HG03039 (cell line): Measurements from ENCODE around the gene CALHM3.

Source experiments
- ATAC-seq: cut with Tn5 transposase; IDR thresholded peaks from one replicate; pipeline ENCODE4 v1.9.1; 2021; ENCODE audit warnings: mild to moderate bottlenecking, moderate library complexity; ENCODE audit not compliant: unreplicated experiment

CALHM3 gene

GRCh38 chr10:103475437-103475836 is 3.6 kb downstream of the CALHM3 start:
- no peak for ATAC-seq

- ATAC-seq: no peak
Observed at GRCh38 chr10:103474077-103474476, 5.0 kb downstream of the CALHM3 start.

DNA sequence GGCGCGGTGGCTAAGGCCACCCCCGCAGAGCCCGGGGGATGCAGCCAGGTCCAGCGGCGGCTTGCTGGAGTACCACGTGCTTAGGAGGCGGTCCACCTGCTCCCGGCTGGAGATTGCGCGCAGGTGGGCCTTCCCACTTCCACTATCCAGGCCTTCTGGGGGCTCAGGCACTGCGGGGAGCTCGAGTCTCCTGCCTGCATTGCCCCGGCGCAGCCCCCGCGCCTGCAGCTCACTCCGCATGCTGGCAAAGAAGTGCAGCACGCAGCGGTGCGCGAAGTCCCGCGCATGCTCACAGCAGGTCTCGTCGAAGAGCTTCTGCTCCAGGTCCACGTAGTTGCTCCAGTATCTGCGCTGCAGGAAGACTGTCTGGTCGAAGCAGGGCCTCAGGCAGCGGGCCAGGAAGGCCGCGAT is 5.8 kb downstream of the CALHM3 start:
- no peak for ATAC-seq

GRCh38 chr10:103472005-103472404 is 7.0 kb downstream of the CALHM3 start:
- ATAC-seq: no peak

GRCh38 chr10:103470761-103471653 is 8.0 kb downstream of the CALHM3 start:
- peak; percentile 57 for ATAC-seq

GRCh38 chr10:103469201-103469600 is 9.8 kb downstream of the CALHM3 start:
- ATAC-seq: no peak

DNA sequence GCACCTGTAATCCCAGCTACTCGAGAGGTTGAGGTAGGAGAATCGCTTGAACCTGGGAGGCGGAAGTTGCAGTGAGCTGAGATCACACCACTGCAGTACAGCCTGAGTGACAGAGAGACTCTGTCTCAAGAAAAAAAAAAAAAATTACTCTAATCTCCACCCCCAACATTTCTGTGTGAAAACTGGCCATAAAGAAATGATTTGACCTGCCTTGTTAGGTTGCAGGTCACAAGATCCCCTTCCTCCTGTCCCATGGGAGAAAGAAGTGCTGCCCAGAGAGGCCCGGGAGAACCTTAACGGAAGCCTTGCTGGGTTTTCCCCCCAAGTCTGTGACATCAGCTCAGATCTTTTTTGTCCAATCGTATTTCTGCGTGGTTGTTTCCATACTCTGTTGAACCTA is 11.6 kb downstream of the CALHM3 start:
- ATAC-seq: no peak

DNA sequence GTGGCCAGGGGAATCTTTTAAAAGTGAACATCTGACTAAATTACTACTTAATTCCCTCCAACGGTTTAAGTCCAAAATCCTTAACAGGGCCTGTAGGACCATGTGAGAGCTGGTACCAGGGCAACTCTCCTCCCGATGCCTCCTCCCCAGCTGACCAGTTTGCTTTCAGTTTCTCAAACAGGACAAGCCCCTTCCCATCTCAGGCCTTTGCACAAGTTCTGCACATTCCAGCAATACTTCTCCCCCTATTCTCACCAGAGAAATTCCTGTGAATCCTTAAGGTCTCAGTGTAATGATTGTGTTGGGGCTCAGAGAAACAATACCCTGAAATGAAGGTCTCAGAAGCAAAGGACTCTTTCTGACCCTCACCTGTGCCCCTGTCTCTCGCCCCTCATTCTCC is 12.3 kb downstream of the CALHM3 start:
- no peak for ATAC-seq

DNA sequence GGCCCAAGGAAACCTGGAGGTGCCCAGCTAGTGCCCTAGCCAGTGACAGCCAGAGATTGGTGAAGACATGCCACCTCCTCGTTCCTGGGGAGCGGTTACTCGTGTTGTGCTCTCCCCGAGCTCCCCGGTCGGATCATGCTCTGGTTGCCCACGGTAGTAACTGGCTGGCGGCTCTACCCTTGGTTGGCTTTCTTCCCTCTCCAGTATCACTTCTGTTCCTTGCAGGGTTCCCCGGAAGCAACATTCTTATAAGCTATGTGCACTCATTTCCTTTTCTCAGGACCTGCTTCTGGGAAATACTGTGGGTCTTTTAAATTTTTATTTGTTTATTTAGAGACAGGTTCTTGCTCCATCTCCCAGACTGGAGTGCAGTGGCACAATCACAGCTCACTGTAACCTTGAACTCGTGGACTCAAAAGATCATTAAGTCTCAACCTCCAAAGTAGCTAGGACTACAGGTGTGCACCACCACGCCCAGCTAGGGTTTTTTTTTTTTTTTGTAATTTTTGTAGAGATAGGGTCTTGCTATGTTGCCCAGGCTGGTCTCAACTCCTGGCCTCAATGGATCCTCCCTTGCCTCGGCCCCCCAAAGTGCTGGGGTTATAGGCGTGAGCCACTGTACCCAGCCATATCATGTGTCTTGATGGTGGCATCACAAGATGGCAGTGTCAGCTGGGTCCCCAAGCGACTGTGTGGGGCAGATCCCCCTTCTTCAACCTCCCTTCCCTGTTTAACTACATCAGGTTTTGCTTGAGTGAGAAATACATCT is 13.4 kb downstream of the CALHM3 start:
- ATAC-seq: no peak

GRCh38 chr10:103463499-103463898 is 15.5 kb downstream of the CALHM3 start:
- ATAC-seq: no peak

GRCh38 chr10:103459615-103460014 is 19.4 kb downstream of the CALHM3 start:
- ATAC-seq: no peak

- peak; percentile 56 for ATAC-seq
Observed at GRCh38 chr10:103458720-103459119, 20.3 kb downstream of the CALHM3 start, which contains the start of gene CALHM1. Gene CALHM1, minus strand, starts transcription at chr10:103458900. Its CDS starts 149 bp downstream, at chr10:103458751.

DNA sequence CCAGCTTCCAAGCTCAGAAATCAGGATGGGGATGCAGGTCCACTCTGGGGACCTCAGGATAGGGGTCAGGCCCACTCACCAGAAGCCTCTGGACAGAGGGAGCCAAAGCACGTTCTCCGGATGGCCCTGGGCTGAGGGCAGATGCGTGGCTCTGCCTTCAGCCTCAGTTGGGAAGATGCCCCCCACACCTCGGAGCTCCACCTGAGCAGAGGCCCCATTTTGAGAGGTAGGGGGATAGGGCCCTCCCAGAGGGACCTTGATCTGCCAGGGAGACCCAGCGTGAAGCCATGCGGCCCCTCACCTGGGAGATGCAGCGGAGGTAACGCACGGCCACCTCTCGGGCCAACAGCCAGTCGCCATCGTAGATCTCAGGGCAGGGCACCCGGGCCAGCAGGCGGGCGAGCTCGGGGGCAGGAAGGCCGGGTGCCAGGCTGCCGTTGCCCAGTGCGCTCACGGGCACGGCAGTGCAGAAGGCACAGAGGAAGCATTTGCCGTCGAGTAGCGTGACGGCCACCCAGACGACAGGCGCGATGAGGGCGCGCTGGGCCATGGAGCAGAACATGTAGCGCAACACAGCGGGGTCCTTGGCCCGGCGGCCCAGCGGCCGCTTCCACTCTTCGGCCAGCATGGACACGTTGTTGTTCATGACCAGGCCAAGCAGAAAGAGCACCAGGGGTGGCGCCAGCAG is 21.0 kb downstream of the CALHM3 start:
- ATAC-seq: no peak

- no peak for ATAC-seq
Observed at GRCh38 chr10:103457176-103457712, 21.8 kb downstream of the CALHM3 start.

DNA sequence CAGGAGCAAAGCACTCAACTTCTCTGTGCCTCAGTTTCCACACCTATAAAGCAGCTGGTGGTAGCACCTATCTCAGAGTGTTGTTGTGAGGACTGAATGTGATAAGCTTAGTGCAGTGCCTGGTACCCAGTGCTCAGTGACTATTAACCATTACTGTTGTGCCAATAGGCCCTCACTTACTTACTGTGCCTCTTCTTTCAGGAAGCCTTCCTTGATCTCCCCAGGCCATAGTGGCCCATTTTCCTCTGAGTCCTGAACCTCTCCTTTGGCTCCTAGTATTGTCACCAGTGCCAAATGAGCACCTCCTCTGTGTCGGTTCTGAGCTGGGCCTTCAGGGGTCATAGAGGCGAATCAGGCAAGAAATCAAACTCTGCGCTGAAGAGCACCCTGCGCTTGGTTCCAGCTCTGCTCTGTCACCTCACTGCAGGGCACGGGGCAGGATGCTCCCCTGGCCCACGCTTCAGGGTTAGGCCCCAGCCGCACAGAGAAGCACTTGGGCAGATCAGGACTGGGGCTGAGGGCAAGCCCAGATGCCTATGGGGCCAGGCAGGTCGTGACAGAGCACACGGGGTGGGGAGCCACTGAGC is 22.9 kb downstream of the CALHM3 start:
- no peak for ATAC-seq

- no peak for ATAC-seq
Observed at GRCh38 chr10:103455235-103455634, 23.8 kb downstream of the CALHM3 start.

GRCh38 chr10:103454026-103454425 is 25.0 kb downstream of the CALHM3 start:
- no peak for ATAC-seq

DNA sequence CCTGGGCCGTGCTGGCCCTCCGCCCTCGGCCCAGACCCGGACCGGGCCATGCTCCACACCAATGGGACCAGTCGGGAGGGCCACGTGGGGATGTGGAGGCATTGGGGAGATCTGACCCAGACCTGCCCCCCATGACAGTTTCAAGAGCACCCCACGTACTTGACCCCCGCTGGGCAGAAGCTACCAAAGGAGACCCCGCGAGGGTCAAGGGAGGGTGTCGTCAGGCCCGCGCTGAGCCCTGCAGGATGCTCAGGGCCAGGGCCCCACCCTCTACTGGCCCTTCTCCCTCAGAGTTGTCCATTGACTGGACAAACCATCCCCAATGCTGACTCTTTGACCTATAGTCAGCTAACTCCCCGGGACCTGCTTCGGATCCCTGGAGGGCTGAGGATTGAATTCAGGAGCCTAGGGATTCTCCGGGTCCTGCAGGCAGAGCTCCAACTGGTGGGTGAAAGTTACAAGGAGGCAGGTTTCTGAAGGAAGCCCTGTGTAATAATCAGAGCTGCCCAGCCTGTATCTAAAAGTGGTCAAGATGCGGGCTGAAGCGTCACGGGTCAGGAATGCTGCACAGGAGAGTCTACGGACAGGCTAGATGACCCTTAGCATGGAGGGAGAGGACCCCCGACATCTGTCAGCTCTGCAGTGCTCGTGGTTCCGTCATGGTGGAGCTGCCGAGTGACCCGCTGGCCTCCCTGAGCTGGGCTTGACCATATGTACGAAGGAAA is 26.4 kb downstream of the CALHM3 start:
- no peak for ATAC-seq

DNA sequence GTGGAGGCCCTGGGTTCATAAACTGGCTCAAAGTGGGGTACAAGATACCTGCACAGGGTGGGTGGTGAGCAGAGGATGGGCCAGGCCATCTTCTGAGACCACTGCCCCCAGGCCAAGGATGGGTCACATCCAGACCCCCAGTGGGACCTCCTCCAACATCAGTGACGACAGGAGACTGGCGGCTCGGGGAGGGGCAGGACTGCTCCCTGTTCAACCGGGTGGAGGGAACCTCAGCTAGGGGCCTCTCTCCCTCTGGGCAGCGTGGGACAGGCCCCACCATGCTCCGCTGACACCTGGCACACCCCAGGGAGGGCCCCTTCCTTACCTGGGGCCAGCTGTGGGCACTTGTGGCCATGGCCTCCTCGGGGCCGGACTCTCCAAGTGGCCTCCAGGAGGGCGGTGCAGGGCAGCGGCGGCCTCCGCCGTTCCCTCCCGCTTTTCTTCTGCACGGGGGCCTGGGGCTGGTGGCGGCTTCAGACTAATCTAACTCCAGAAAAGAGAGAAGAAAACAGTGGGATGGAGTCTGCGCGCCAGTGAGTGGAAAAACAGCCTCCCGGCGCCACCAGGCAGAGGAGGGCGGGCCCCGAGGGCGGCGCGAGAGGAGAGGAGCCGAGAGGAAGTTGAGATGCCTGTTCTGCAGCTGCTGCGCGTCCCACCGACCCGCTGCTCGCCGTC is 27.1 kb downstream of the CALHM3 start, which contains the start of gene CALHM2:
Gene CALHM2, minus strand, starts transcription at position 540 of the 675 bp plus-strand sequence. CDS start 2,429 bp downstream, outside the sequence.
- no peak for ATAC-seq
